Smooth muscle cell (in vitro differentiated cells): ENCODE data around the gene FN1. TPM values are rescaled to one million over a fixed set of nuclear protein-coding genes. Genes with fewer than 3 reads are reported as not detected.
A peak's percentile ranks its signal among the peaks of the same experiment; 100 is the strongest.

ENCODE experiments used
- DNase-seq: peaks from one replicate; lab custom pipeline; 2025; ENCODE audit not compliant: unreplicated experiment; lab: John Stamatoyannopoulos, UW
- H2AFZ ChIP-seq: fragments of 200-600 bp; sonication (generic); 2 replicates; pipeline ENCODE4 v1.6.0; 2016; ENCODE audit warnings: antibody characterized with exemption, low read depth, mild to moderate bottlenecking
- H3F3A ChIP-seq: fragments of 200-600 bp; sonication (generic); 2 replicates; pipeline ENCODE4 v1.6.0; 2017; ENCODE audit warnings: antibody characterized with exemption, low read depth
- H3K27ac ChIP-seq: fragments of 200-600 bp; sonication (generic); 2 replicates; pipeline ENCODE4 v1.5.1; 2016; ENCODE audit warnings: low read depth, mild to moderate bottlenecking
- H3K27me3 ChIP-seq: fragments of 200-600 bp; sonication (generic); 2 replicates; pipeline ENCODE4 v1.6.1; 2016; ENCODE audit warnings: low read depth, mild to moderate bottlenecking
- H3K36me3 ChIP-seq: fragments of 200-600 bp; sonication (generic); 2 replicates; pipeline ENCODE4 v1.5.1; 2016; ENCODE audit warnings: low read depth
- H3K4me1 ChIP-seq: fragments of 200-600 bp; sonication (generic); 2 replicates; pipeline ENCODE4 v1.5.1; 2016; ENCODE audit warnings: low read depth
- H3K4me2 ChIP-seq: fragments of 200-600 bp; sonication (generic); 2 replicates; pipeline ENCODE4 v1.6.0; 2016; ENCODE audit warnings: mild to moderate bottlenecking
- H3K4me3 ChIP-seq: fragments of 200-600 bp; sonication (generic); 2 replicates; pipeline ENCODE4 v1.5.1; 2016; ENCODE audit warnings: mild to moderate bottlenecking
- H3K79me2 ChIP-seq: fragments of 200-600 bp; sonication (generic); 2 replicates; pipeline ENCODE4 v1.6.0; 2016; ENCODE audit warnings: low read depth, mild to moderate bottlenecking
- H3K9ac ChIP-seq: fragments of 200-600 bp; sonication (generic); 2 replicates; pipeline ENCODE4 v1.6.0; 2016; ENCODE audit warnings: low read depth
- H3K9me3 ChIP-seq: fragments of 200-600 bp; sonication (generic); replicated peaks from 2 replicates; pipeline ENCODE4 v1.5.1; 2016; ENCODE audit warnings: low read depth
- H4K20me1 ChIP-seq: fragments of 200-600 bp; sonication (generic); 2 replicates; pipeline ENCODE4 v1.6.0; 2016; ENCODE audit warnings: low read depth
- CTCF ChIP-seq: fragments of 200-600 bp; sonication (generic); IDR thresholded peaks from 2 replicates; pipeline ENCODE4 v1.5.1; 2017; ENCODE audit warnings: borderline replicate concordance, mild to moderate bottlenecking, antibody characterized with exemption; ENCODE audit not compliant: insufficient read depth, poor library complexity, severe bottlenecking
- WGBS: methylation state at CpG from one replicate; pipeline ENCODE4 v1.1.7; 2016; ENCODE audit warnings: low lambda C conversion rate; 5-methylcytosine and 5-hydroxymethylcytosine counted together
- polyA plus RNA-seq: library from polyadenylated mRNA; unstranded; fragments of >200 nt; fragmentation: Nextera tagmentation; extraction: Ambion mirVana; gene quantifications from 2 replicates; pipeline ENCODE4 v1.2.1, GENCODE V29; 2016
- total RNA-seq: library from RNA; depleted of rRNA; stranded (reverse); fragments of >200 nt; gene quantifications from 2 replicates; pipeline ENCODE4 v1.2.3, GENCODE V29; 2014

The FN1 gene
- total and polyA plus RNA-seq, 2 experiments from 2014 or later, result 10,917 to 21,295 TPM

GRCh38 chr2:215401896-215402379, 33.9 kb downstream of the FN1 start:
- Histone ChIP-seq H3K36me3 (peaks cover 84% of the 10 kb centered on the region), H3K9ac (no peak overlapping the region)
- 54% methylated on average over 3 of the region's 3 CpGs for whole genome bisulfite sequencing

GRCh38 chr2:215399067-215399716, 36.7 kb downstream of the FN1 start:
- WGBS, result 90% methylated on average over 3 of the region's 3 CpGs
- peak overlapping the region; percentile 82 for H3K27ac ChIP-seq
- H3K27me3 ChIP-seq, result no peaks in the 10 kb centered on the region
- no peak overlapping the region for H3K4me2 ChIP-seq
- H3K4me3 ChIP-seq, result no peak overlapping the region
- no peak for TF ChIP-seq CTCF
- no peak for DNase-seq
- peaks cover 92% of the 10 kb centered on the region for H3F3A ChIP-seq
- peaks cover 86% of the 10 kb centered on the region for H3K36me3 ChIP-seq
- H4K20me1 ChIP-seq, result peaks cover 100% of the 10 kb centered on the region
- H2AFZ ChIP-seq, result no peak overlapping the region
- H3K9ac ChIP-seq, result no peak overlapping the region
- no peaks in the 10 kb centered on the region for H3K4me1 ChIP-seq
- H3K79me2 ChIP-seq, result peaks cover 13% of the 10 kb centered on the region
- H3K9me3 ChIP-seq, result no peaks in the 10 kb centered on the region

More at GRCh38 chr2:215401896-215402379, 33.9 kb downstream of the FN1 start:
- no peak overlapping the region for H3K4me3 ChIP-seq
- peaks cover 91% of the 10 kb centered on the region for H3F3A ChIP-seq
- no peak overlapping the region for H2AFZ ChIP-seq
- H4K20me1 ChIP-seq, result peaks cover 100% of the 10 kb centered on the region
- H3K9me3 ChIP-seq, result no peaks in the 10 kb centered on the region
- no peak for TF ChIP-seq CTCF
- no peaks in the 10 kb centered on the region for H3K4me1 ChIP-seq
- H3K4me2 ChIP-seq, result no peak overlapping the region
- H3K27ac ChIP-seq, result peak overlapping the region; percentile 86
- no peak for DNase-seq
- H3K79me2 ChIP-seq, result peaks cover 9% of the 10 kb centered on the region
- H3K27me3 ChIP-seq, result no peaks in the 10 kb centered on the region

GRCh38 chr2:215397632-215398341, 38.1 kb downstream of the FN1 start:
- no peak for DNase-seq
- H3K4me1 ChIP-seq, result no peaks in the 10 kb centered on the region
- peaks cover 100% of the 10 kb centered on the region for H4K20me1 ChIP-seq
- peak overlapping the region; percentile 48 for H3K4me2 ChIP-seq
- 59% methylated on average over 9 of the region's 9 CpGs for WGBS
- H3K36me3 ChIP-seq, result peaks cover 79% of the 10 kb centered on the region
- no peak overlapping the region for H3K4me3 ChIP-seq
- TF ChIP-seq CTCF, result peak; percentile 21
- H3K9ac ChIP-seq, result no peak overlapping the region
- peaks cover 92% of the 10 kb centered on the region for H3F3A ChIP-seq
- no peaks in the 10 kb centered on the region for H3K27me3 ChIP-seq
- H2AFZ ChIP-seq, result no peak overlapping the region
- H3K27ac ChIP-seq, result peak overlapping the region; percentile 82
- H3K79me2 ChIP-seq, result peaks cover 14% of the 10 kb centered on the region
- no peaks in the 10 kb centered on the region for H3K9me3 ChIP-seq
